HUES6 (cell line): Measurements from ENCODE around the gene CYP2E1.
A peak's percentile ranks its signal among the peaks of the same experiment; 100 is the strongest.
"Not testable (repeated sequence)": the region's sequence is repeated elsewhere in the genome, so short reads cannot be mapped to it uniquely, and the experiment has no call there.

ENCODE experiments used
- H3K27ac ChIP-seq: 2 replicates; pipeline ENCODE4 v1.7.0; 2013; ENCODE audit warnings: low read depth, mild to moderate bottlenecking, low read length, inconsistent platforms
- H3K27me3 ChIP-seq: 2 replicates; pipeline ENCODE4 v1.6.1; 2013; ENCODE audit warnings: low read length; ENCODE audit not compliant: control insufficient read depth, insufficient read depth
- H3K36me3 ChIP-seq: 2 replicates; pipeline ENCODE4 v1.6.1; 2013; ENCODE audit warnings: low read length; ENCODE audit not compliant: control insufficient read depth, insufficient read depth
- H3K4me1 ChIP-seq: 2 replicates; pipeline ENCODE4 v1.6.1; 2013; ENCODE audit warnings: low read length; ENCODE audit not compliant: control insufficient read depth, insufficient read depth
- H3K4me3 ChIP-seq: 2 replicates; pipeline ENCODE4 v1.5.1; 2013; ENCODE audit warnings: low read depth, low read length
- H3K9ac ChIP-seq: one replicate; pipeline ENCODE4 v1.6.1; 2013; ENCODE audit warnings: mild to moderate bottlenecking, low read length
- H3K9me3 ChIP-seq: 2 replicates; pipeline ENCODE4 v1.6.1; 2013; ENCODE audit warnings: low read depth, low read length; ENCODE audit not compliant: control insufficient read depth, insufficient read depth

Gene CYP2E1

DNA sequence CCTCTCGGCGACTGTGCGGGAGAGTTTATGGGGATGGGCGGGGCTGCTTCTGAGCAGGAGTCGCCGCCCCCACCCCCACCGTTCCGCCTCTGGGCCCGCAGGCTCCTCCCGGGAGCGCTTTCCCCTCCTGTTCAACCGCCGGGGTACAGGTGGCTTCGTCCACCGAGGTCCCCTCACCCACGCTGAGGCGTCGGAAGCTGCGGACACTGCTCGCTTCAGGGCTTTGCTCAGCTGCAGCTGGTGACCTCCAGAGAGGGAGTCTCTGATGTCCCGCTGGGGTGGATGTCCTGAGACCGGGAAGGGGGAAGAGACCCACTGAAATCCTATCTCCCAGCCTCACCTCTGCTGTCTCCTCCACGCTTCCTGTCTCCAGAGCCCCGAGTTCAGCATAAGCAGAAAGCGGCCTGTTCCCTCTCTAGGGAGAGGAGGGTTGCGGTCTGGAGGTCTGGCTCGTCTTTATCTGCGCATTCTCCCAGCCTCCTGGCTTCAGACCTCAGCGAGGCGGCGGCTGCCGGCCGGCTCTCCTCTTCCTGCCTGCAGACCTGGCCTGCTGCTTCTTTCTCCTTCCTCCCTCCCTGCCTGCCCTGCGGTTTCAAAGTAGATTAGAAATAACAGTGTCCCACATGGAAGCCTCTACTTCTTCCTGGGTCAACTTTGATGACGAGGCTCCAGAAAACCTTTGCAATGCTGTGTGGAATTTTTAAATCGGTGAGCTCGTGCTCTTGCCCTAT, 1.8 kb downstream of the CYP2E1 start:
- Histone ChIP-seq H3K9me3 (peaks cover 40% of the 10 kb centered on the region; the same call in 1 of the 2 replicates), H3K36me3 (no peaks in the 10 kb centered on the region), H3K4me1 (peaks cover 3% of the 10 kb centered on the region; the same call in 1 of the 2 replicates), H3K9ac (no peak overlapping the region), H3K27me3 (peaks cover 96% of the 10 kb centered on the region), H3K4me3 (peak overlapping the region; percentile 64), H3K27ac (no peak overlapping the region)

DNA sequence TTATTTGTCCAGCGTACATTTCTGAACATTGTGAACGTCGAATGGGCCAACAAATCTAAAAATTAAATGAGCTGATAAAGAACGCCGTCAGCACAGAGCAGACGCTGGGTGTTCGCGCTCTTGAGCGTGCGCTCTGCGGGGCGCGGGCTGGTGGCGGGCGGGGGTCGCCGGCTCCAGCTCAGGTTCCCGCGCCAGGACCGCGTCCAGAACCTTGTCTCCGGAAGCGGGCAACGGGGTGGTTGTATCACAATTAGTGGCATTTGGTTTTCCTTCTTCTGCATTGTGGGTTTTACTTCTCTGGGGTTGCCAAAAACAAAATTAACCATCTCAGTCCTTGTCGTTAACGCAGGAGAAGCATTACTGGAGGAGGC, 2.4 kb downstream of the CYP2E1 start:
- peak overlapping the region; percentile 64 for H3K4me3 ChIP-seq
- H3K36me3 ChIP-seq = no peaks in the 10 kb centered on the region
- H3K9ac ChIP-seq = no peak overlapping the region
- H3K4me1 ChIP-seq = peaks cover 3% of the 10 kb centered on the region; the same call in 1 of the 2 replicates
- peaks cover 100% of the 10 kb centered on the region for H3K27me3 ChIP-seq
- H3K27ac ChIP-seq = no peak overlapping the region
- peaks cover 46% of the 10 kb centered on the region; the same call in 1 of the 2 replicates for H3K9me3 ChIP-seq

DNA sequence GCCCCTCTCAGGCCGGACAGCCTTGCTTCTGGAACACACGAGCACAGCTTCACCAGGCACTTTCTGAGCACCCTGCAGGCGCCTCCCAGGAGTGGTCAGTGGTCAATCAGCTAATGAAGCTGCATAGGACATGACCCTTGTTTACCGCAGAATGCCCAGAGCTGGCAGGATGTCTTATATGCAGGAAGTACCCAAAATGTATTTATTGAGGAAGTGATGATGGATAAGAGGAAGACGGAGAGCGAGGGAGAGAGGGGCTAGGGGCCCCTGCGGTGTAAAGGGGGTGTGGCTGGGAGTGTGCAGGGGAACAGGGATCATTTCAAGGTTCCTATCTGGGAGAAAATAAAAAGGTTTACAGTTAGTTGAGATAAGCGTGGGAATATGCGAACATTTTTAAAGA, 3.3 kb downstream of the CYP2E1 start:
- Histone ChIP-seq H3K9ac (no peak overlapping the region), H3K27me3 (peaks cover 91% of the 10 kb centered on the region), H3K9me3 (peaks cover 40% of the 10 kb centered on the region; the same call in 1 of the 2 replicates), H3K27ac (no peak overlapping the region), H3K4me3 (no peak overlapping the region), H3K4me1 (peaks cover 3% of the 10 kb centered on the region; the same call in 1 of the 2 replicates), H3K36me3 (no peaks in the 10 kb centered on the region)

DNA sequence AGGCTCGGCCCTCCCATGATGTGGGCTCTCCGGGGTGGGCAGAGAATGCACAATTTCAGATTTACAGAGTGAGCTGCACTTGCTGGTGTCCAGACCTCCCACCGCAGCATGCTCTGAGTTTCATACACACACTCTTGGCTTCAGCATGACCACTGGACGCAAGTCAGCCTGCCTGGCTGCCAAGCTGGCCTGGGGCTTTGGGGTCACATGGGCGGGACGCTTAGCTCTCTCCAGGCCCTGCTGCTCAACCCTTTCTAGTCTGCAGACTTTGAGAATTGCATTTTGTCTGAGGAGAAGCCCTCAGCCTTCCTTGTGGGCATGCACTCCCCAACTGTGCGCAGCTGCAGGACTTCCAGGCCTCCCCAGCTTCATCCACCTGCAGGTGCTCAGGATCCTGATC, 5.7 kb downstream of the CYP2E1 start:
- Histone ChIP-seq H3K9ac (no peak overlapping the region), H3K27me3 (peaks cover 67% of the 10 kb centered on the region), H3K4me3 (no peak overlapping the region), H3K9me3 (peaks cover 38% of the 10 kb centered on the region; the same call in 1 of the 2 replicates), H3K27ac (no peak overlapping the region), H3K4me1 (no peaks in the 10 kb centered on the region; the same call in 1 of the 2 replicates), H3K36me3 (no peaks in the 10 kb centered on the region)

DNA sequence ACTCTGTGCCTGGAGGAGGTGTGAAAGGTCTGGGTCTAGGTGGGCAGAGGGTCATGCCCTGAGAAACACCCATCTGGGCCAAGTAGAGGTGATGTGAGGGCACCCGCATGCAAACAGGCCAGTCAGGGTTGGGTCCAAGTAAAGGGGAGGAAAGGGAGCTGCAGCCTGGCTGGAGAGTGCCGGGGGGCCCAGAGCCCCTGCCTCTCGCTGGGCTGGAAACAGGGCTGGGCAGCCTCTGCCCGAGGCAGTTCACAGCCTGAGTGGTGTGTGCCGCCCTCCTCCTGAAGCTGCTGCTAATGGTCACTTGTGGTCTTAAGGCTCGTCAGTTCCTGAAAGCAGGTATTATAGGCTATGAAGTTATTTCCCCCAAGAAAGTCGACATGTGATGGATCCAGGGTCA, 7.3 kb downstream of the CYP2E1 start:
- peaks cover 52% of the 10 kb centered on the region for H3K27me3 ChIP-seq
- no peak overlapping the region for H3K4me3 ChIP-seq
- H3K9me3 ChIP-seq = peaks cover 43% of the 10 kb centered on the region; the same call in 1 of the 2 replicates
- H3K9ac ChIP-seq = no peak overlapping the region
- no peak overlapping the region for H3K27ac ChIP-seq
- no peaks in the 10 kb centered on the region for H3K36me3 ChIP-seq
- H3K4me1 ChIP-seq = no peaks in the 10 kb centered on the region; the same call in 1 of the 2 replicates

DNA sequence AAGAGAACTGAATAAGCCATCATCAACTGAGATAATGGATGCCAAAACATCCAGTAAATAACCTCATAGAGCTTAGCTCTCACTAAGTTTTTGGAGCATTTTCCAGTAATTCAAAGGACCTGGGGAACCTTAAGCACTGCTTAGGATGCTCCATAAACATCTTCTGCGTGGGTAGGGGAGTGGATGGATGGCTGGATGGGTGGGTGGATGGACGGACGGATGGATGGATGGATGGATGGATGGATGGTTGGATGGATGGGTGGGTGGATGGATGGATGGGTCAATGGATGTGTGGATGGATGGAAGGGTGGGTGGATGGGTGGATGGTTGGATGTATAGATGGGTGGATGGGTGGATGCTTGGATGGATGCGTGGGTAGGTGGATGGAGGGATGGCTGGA, 9.0 kb downstream of the CYP2E1 start:
- peaks cover 34% of the 10 kb centered on the region for H3K27me3 ChIP-seq
- H3K27ac ChIP-seq = no peak overlapping the region
- H3K9ac ChIP-seq = no peak overlapping the region
- H3K9me3 ChIP-seq = peaks cover 39% of the 10 kb centered on the region; the same call in 1 of the 2 replicates
- no peak overlapping the region for H3K4me3 ChIP-seq
- H3K36me3 ChIP-seq = no peaks in the 10 kb centered on the region
- peaks cover 3% of the 10 kb centered on the region; the same call in 1 of the 2 replicates for H3K4me1 ChIP-seq

DNA sequence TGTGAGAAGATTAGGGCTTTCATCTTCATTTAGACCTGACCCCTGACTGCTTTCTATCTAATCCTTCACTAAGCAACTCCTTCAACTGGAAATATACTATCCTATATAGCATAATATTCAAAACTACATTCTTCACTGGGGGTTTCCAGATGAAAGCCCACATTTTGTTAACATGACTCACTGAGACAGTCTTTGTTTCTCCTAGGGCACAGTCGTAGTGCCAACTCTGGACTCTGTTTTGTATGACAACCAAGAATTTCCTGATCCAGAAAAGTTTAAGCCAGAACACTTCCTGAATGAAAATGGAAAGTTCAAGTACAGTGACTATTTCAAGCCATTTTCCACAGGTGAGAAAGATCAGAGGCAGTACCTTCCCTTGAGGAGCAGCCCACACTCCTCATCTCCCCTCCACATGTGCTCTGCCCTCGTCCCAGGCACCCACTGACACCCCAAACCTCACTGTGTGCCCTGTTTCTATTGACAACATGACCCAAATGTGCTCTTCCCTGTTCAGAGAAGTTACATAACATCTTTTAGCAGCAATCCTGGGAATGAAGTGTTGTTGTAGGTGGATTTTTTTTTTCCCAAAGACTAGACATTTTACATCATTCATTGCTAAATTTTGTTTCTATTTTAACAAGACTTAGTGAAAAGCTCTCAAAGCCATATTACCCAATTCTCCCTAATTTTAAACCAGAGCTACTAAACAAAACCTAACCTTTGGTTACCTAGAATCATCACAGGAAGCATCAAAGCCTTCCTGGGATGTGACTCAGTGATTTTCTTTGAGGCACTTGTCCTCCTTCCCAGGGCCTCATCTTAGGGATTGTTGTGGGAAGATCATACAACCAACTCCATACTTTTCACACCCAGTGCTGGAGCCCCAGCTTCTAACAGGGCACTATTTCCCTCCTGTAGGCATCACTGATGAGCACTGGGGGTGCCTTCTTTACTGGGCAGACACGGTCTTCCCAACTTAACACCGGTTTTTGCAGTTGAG, 10.7 kb downstream of the CYP2E1 start:
- H3K27me3 ChIP-seq = peaks cover 17% of the 10 kb centered on the region; the same call in 1 of the 2 replicates
- H3K36me3 ChIP-seq = no peaks in the 10 kb centered on the region
- no peak overlapping the region for H3K9ac ChIP-seq
- no peak overlapping the region for H3K27ac ChIP-seq
- peaks cover 4% of the 10 kb centered on the region; the same call in 1 of the 2 replicates for H3K4me1 ChIP-seq
- peaks cover 33% of the 10 kb centered on the region; the same call in 1 of the 2 replicates for H3K9me3 ChIP-seq
- no peak overlapping the region for H3K4me3 ChIP-seq

DNA sequence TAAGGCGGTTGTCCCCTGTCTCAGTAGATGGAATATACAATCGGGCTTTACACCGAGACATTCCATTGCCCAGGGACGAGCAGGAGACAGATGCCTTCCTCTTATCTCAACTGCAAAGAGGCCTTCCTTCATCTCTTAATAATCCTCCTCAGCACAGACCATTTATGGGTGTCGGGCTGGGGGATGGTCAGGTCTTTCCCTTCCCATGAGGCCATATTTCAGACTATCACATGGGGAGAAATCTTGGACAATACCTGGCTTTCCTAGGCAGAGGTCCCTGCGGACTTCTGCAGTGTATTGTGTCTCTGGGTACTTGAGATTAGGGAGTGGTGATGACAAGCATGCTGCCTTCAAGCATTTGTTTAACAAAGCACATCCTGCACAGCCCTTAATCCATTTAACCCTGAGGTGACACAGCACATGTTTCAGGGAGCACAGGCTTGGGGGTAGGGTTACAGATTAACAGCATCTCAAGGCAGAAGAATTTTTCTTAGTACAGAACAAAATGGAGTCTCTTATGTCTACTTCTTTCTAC, 14.3 kb downstream of the CYP2E1 start:
- H3K4me1 ChIP-seq, H3K36me3 ChIP-seq, H3K4me3 ChIP-seq, H3K27me3 ChIP-seq, H3K9ac ChIP-seq, H3K27ac ChIP-seq: not testable (repeated sequence)
- peaks cover 35% of the 10 kb centered on the region; the same call in 1 of the 2 replicates for H3K9me3 ChIP-seq

DNA sequence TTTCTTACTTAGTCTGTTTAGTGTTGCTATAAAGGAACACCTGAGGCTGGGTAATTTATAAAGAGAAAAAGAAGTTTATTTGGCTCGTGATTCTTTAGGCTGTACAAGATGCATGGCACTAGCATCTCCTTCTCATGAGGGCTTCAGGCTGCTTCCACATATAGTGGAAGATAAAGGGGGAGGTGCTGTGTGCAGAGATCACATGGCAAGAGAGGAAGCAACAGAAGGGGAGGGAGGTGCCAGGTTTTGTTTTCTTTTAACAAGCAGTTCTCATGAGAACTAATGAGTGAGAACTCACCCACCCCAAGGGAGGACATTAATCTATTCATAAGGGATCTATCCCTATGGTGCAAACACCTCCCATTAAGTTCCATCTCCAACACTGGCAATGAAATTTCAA, 17.3 kb downstream of the CYP2E1 start:
- Histone ChIP-seq H3K27me3 (peaks cover 4% of the 10 kb centered on the region; the same call in 1 of the 2 replicates), H3K9me3 (peaks cover 37% of the 10 kb centered on the region; the same call in 1 of the 2 replicates), H3K9ac (no peak overlapping the region), H3K36me3 (no peaks in the 10 kb centered on the region), H3K27ac (no peak overlapping the region), H3K4me1 (peaks cover 4% of the 10 kb centered on the region; the same call in 1 of the 2 replicates), H3K4me3 (no peak overlapping the region)

DNA sequence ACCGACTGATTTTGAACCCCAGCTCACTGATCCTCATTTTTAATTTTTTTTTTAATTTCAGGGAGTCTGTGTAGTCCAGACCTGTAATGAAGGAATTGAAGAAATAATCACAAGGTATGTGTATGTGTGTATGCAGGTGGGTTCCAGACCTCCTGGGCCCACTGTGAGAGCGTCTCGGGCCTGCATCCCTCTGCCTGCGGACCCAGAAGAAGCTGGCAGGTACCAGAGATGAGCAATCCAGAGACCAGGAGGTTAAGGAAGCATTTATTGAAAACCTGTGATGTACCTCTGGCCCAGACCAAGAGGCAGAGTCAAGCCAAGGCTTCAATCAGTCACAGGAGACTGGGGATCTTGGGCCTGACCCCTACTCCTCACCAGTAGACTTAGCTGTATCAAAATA, 27.4 kb downstream of the CYP2E1 start:
- Histone ChIP-seq H3K9me3 (peaks cover 39% of the 10 kb centered on the region; the same call in 1 of the 2 replicates), H3K4me3 (no peak overlapping the region), H3K36me3 (no peaks in the 10 kb centered on the region), H3K27me3 (peaks cover 38% of the 10 kb centered on the region; the same call in 1 of the 2 replicates), H3K9ac (no peak overlapping the region), H3K27ac (no peak overlapping the region), H3K4me1 (peaks cover 4% of the 10 kb centered on the region; the same call in 1 of the 2 replicates)
